Spleen (tissue), 11 donors: ENCODE results near the gene THAP4. TPM values are rescaled to one million over a fixed set of nuclear protein-coding genes. Genes with fewer than 3 reads are reported as not detected.

Source experiments
- DNase-seq: peaks from one replicate; pipeline ENCODE4 v3.0.0-alpha.2; 2020
- H3K27ac ChIP-seq, 8 donors: fragments of 200-600 bp; sonication (generic) in 7 of 8; 1 replicate in 4 of 8; 2 replicates in 4 of 8; pipeline versions ENCODE4 v1.5.0 to v1.8.0; 2016 to 2021; ENCODE audit warnings: inconsistent platforms in 4 of 8, mild to moderate bottlenecking in 4 of 8, moderate library complexity in 1 of 8
- H3K27me3 ChIP-seq, 7 donors: fragments of 200-600 bp; sonication (generic) in 6 of 7; replicated peaks in 1 of 7; 1 replicate in 4 of 7; 2 replicates in 3 of 7; pipeline versions ENCODE4 v1.5.0 to v1.8.0; 2016 to 2021; ENCODE audit warnings: inconsistent platforms in 3 of 7, mild to moderate bottlenecking in 1 of 7
- H3K36me3 ChIP-seq, 6 donors: fragments of 200-600 bp; sonication (generic) in 5 of 6; 1 replicate in 4 of 6; 2 replicates in 2 of 6; pipeline versions ENCODE4 v1.5.0 to v1.8.0; 2016 to 2021; ENCODE audit warnings: inconsistent platforms in 2 of 6
- H3K4me1 ChIP-seq, 6 donors: fragments of 200-600 bp; sonication (generic) in 5 of 6; 1 replicate in 3 of 6; 2 replicates in 3 of 6; pipeline versions ENCODE4 v1.5.0 to v1.8.0; 2016 to 2021; ENCODE audit warnings: inconsistent platforms in 3 of 6
- H3K4me3 ChIP-seq, 8 donors: fragments of 200-600 bp; sonication (generic) in 7 of 8; 1 replicate in 4 of 8; 2 replicates in 4 of 8; pipeline versions ENCODE4 v1.5.0 to v1.8.0; 2016 to 2021; ENCODE audit warnings: inconsistent platforms in 4 of 8, mild to moderate bottlenecking in 4 of 8, moderate library complexity in 2 of 8
- H3K9me3 ChIP-seq, 8 donors: fragments of 200-600 bp; sonication (generic) in 7 of 8; 1 replicate in 4 of 8; 2 replicates in 4 of 8; pipeline versions ENCODE4 v1.5.0 to v1.8.0; 2016 to 2021; ENCODE audit warnings: inconsistent platforms in 4 of 8
- CTCF ChIP-seq, 11 experiments: fragments of 200-600 bp in 7 of 11; fragments of 450-650 bp in 4 of 11; sonication (generic) in 4 of 11; IDR thresholded peaks in 8 of 11; conservative IDR thresholded peaks in 3 of 11; 1 replicate in 7 of 11; 2 replicates in 4 of 11; pipeline versions ENCODE4 v1.4.0 to v1.8.0; 2016 to 2021; ENCODE audit warnings: antibody characterized with exemption in 11 of 11, inconsistent platforms in 4 of 11, mild to moderate bottlenecking in 1 of 11
- POLR2A ChIP-seq, 3 donors: fragments of 450-650 bp; IDR thresholded peaks; one replicate each; pipeline ENCODE4 v1.5.1; 2017; ENCODE audit warnings: antibody characterized with exemption in 3 of 3, mild to moderate bottlenecking in 1 of 3
- POLR2AphosphoS5 ChIP-seq, 3 donors: sonication (generic); formaldehyde crosslinking; IDR thresholded peaks; one replicate each; pipeline ENCODE4 v1.5.1; 2017; ENCODE audit warnings: antibody characterized with exemption in 3 of 3
- WGBS, 5 donors: extraction: QIAGEN DNeasy Blood & Tissue Kit in 3 of 5; methylation state at CpG; one replicate each; pipeline versions ENCODE4 v1.1.5 to v1.1.7; 2013 to 2018; 5-methylcytosine and 5-hydroxymethylcytosine counted together
- intact Hi-C: fragments of 100-400 bp; cut with DNase I; formaldehyde crosslinking; loops from one replicate; pipeline ENCODE4 v1.15.0; 2023; ENCODE audit warnings: low total_unique reads
- polyA plus RNA-seq, 3 donors: library from polyadenylated mRNA; stranded (reverse); fragments of 200-250 nt; gene quantifications; one replicate each; pipeline ENCODE4 v1.2.1, GENCODE V29; 2013
- total RNA-seq, 7 donors: library from RNA; depleted of rRNA in 3 of 7; stranded (reverse); fragments of >200 nt in 3 of 7; fragmentation: NEBNext Ultra II Directional in 4 of 7; extraction: Animal tissue kit (Norgen Biotek cat#: 25700) in 4 of 7; gene quantifications; one replicate each; pipeline versions ENCODE4 v1.1.0 to v1.2.1, GENCODE V29; 2016 to 2021
- donor health status: healthy with polysubstance abuse.
- donor health status: DM: no; HTN: no; CAD: no; lungs with moderate emphysema.
- donor health status: DM: no; HTN: no; CAD: no.
- donor health status: Bipolar disorder and iron deficiency.
- donor health status: healthy.
- donor health status: DM: no; HTN: no; CAD: no.
- donor health status: DM: yes; HTN: yes; CAD: no.

Gene THAP4
- total and polyA plus RNA-seq, 10 donors, result 21.0 to 31.5 (median 27.8) TPM

DNA sequence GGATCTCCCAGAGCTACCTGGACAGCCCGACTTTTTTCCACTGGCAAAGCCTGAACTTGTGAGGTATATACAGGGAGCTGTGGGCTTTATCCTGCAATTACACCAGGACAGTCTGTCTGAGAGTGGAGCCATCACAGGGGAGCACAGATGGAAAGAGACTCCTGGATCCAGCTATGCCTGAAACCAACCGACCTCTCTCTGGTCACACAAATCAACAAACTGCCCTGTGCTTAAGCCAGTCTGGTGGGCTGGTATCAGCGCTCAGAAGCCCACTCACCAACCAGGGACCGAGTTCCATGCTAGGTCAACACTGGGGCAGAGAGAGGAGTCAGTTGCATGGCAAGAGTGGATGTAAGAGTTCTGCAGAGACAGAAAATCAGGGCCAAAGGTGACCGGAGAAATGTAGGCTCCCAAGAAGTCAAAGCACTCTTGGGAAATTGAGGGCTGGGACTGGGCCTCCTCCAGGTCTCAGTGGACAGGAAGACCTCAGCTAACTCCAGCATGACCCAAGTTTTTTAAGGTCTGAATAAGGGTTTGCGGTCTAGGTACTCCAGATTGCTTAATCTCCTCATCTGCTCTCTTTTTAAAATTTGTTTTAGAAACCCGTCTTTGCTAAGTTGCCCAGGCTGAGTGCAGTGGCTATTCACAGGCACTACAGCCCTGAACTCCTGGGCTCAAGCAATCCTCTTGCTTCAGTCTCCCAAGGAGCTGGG lies 82.2 kb downstream of the THAP4 start:
- TF ChIP-seq POLR2A (IDR thresholded peaks at IDR 0.05) (no peak), CTCF (IDR thresholded peaks at IDR 0.05 in 8 of 11, conservative IDR thresholded peaks at IDR 0.05 in 3 of 11) (no peak), POLR2AphosphoS5 (IDR thresholded peaks at IDR 0.05) (no peak)
- Histone ChIP-seq H3K27ac (no peak overlapping the region), H3K27me3 (peaks cover 0 to 92% (median 26%) of the 10 kb centered on the region in 7 donors), H3K4me3 (no peak overlapping the region), H3K36me3 (no peaks in the 10 kb centered on the region), H3K4me1 (peaks cover 0 to 37% (median 18%) of the 10 kb centered on the region in 6 donors), H3K9me3 (peaks cover 0 to 25% (median 17%) of the 10 kb centered on the region in 8 donors)
- intact Hi-C loops, result no loop called here
- DNase-seq, result no peak
- 73 to 90% (median 86%) methylated on average over 7 of the region's 7 CpGs for WGBS, 5 donors

DNA sequence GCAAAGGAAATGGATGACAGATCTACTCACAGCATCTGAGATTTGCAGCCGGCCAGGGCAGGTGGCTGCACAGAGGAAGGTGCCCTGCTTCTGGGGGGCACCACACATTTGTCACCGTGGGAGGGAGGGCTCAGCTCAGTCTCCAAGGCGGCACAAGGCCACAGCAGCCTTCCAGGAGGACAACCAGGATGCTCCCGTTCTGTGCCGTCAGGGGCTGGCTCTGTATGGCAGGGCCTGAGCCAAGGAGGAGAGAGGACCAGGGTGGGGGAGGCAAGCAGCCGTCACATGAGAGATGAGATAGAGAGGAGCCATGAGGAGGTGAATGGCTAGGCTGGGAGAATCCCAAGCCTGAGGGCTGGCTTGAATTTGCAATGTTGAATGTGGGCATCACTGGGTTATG lies 83.0 kb downstream of the THAP4 start:
- DNase-seq, result no peak
- no peak for TF ChIP-seq POLR2A (IDR thresholded peaks at IDR 0.05)
- TF ChIP-seq CTCF (IDR thresholded peaks at IDR 0.05 in 8 of 11, conservative IDR thresholded peaks at IDR 0.05 in 3 of 11), result no peak
- TF ChIP-seq POLR2AphosphoS5 (IDR thresholded peaks at IDR 0.05), result no peak
- H3K9me3 ChIP-seq, result peaks cover 0 to 25% (median 17%) of the 10 kb centered on the region in 8 donors
- no peak overlapping the region for H3K4me3 ChIP-seq
- no peaks in the 10 kb centered on the region for H3K36me3 ChIP-seq
- intact Hi-C loops, result no loop called here
- H3K4me1 ChIP-seq, result peaks cover 0 to 30% (median 11%) of the 10 kb centered on the region in 6 donors
- peaks cover 0 to 91% (median 18%) of the 10 kb centered on the region in 7 donors for H3K27me3 ChIP-seq
- no peak overlapping the region for H3K27ac ChIP-seq
- 56 to 93% (median 61%) methylated on average over 4 to 6 of the region's 6 CpGs for WGBS, 5 donors

DNA sequence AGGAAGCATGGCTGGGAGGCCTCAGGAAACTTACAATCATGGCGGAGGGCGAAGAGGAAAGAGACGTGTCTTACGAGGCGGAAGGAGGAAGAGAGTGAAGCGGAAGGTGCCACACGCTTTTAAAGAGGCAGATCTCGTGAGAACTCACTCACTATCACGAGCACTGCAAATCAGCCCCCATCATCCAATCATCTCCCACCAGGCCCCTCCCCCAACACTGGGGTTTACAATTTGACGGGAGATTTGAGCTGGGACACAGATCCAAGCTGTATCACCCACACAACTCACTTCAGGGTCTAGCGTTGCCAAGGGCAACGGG lies 83.5 kb downstream of the THAP4 start:
- TF ChIP-seq POLR2A (IDR thresholded peaks at IDR 0.05) (no peak), POLR2AphosphoS5 (IDR thresholded peaks at IDR 0.05) (peak in 1 of 3 donors; percentile 58)
- intact Hi-C loops, result no loop called here
- H3K9me3 ChIP-seq, result peaks cover 0 to 23% (median 17%) of the 10 kb centered on the region in 8 donors
- H3K4me1 ChIP-seq, result peaks cover 0 to 26% (median 8%) of the 10 kb centered on the region in 6 donors
- DNase-seq, result no peak
- no peaks in the 10 kb centered on the region for H3K36me3 ChIP-seq
- H3K27me3 ChIP-seq, result peaks cover 0 to 91% (median 13%) of the 10 kb centered on the region in 7 donors
- WGBS, 5 donors, result 66 to 74% (median 71%) methylated on average over 12 of the region's 12 CpGs
- H3K4me3 ChIP-seq, result peak overlapping the region in 1 of 8 donors; percentile 44
- H3K27ac ChIP-seq, result no peak overlapping the region

GRCh38 chr2:241551998-241552737 lies 84.8 kb downstream of the THAP4 start:
- H3K27ac ChIP-seq, result peak overlapping the region in 2 of 8 donors; percentile 1 to 36
- WGBS, 5 donors, result 65 to 81% (median 72%) methylated on average over 29 to 33 of the region's 33 CpGs
- peak overlapping the region in 2 of 8 donors; percentile 14 to 44 for H3K4me3 ChIP-seq
- peaks cover 0 to 17% (median 15%) of the 10 kb centered on the region in 8 donors for H3K9me3 ChIP-seq
- H3K36me3 ChIP-seq, result no peaks in the 10 kb centered on the region
- DNase-seq, result no peak
- H3K27me3 ChIP-seq, result peaks cover 0 to 90% (median 6%) of the 10 kb centered on the region in 7 donors
- peaks cover 0 to 21% (median 5%) of the 10 kb centered on the region in 6 donors for H3K4me1 ChIP-seq
- TF ChIP-seq CTCF (IDR thresholded peaks at IDR 0.05 in 8 of 11, conservative IDR thresholded peaks at IDR 0.05 in 3 of 11) (no peak), POLR2A (IDR thresholded peaks at IDR 0.05) (no peak), POLR2AphosphoS5 (IDR thresholded peaks at IDR 0.05) (no peak)
- intact Hi-C loops, result no loop called here
